Panc1 (cell line): Measurements from ENCODE around the gene POLG.
A peak's percentile ranks its signal among the peaks of the same experiment; 100 is the strongest.

ENCODE experiments used
- CTCF ChIP-seq: fragments of 450-650 bp; IDR thresholded peaks from 2 replicates; pipeline ENCODE4 v1.5.1; 2017; ENCODE audit warnings: mild to moderate bottlenecking
- POLR2AphosphoS5 ChIP-seq: IDR thresholded peaks from 2 replicates; pipeline ENCODE4 v1.6.1; 2012; ENCODE audit warnings: mild to moderate bottlenecking, low read depth, low read length, moderate library complexity
- REST ChIP-seq, 2 experiments: IDR thresholded peaks; 2 replicates each; pipeline ENCODE4 v1.6.1; 2011 to 2012; ENCODE audit warnings: low read depth in 2 of 2, control low read depth in 1 of 2, low read length in 1 of 2, mild to moderate bottlenecking in 1 of 2, moderate library complexity in 1 of 2; ENCODE audit not compliant: insufficient read depth in 1 of 2
- SIN3A ChIP-seq: IDR thresholded peaks from 2 replicates; pipeline ENCODE4 v1.6.1; 2012; ENCODE audit warnings: low read depth, mild to moderate bottlenecking, low read length, moderate library complexity, borderline replicate concordance; ENCODE audit not compliant: insufficient read depth
- TCF7L2 ChIP-seq: IDR thresholded peaks from 2 replicates; pipeline ENCODE4 v1.6.1; 2011; ENCODE audit warnings: mild to moderate bottlenecking, low read depth, low read length, inconsistent platforms

- TF ChIP-seq CTCF = no peak
- TF ChIP-seq REST (IDR thresholded peaks at IDR 0.05; ENCODE audit: insufficient read depth in 1 of 2, low read depth in 2 of 2, low read length in 1 of 2) = no peak
- peak; percentile 69 for TF ChIP-seq POLR2AphosphoS5
- TF ChIP-seq SIN3A = no peak
- no peak for TF ChIP-seq TCF7L2
Measured at GRCh38 chr15:89315375-89315929, 19.2 kb downstream of the POLG start.
